ENCODE data around the gene MZT2B.

- TF ChIP-seq EZH2phosphoT487 (IDR thresholded peaks at IDR 0.05; ENCODE audit: insufficient read depth, low read depth), result no peak
- no peak for TF ChIP-seq EZH2 (IDR thresholded peaks at IDR 0.05; ENCODE audit: insufficient read depth, poor library complexity, severe bottlenecking)
These were observed 23.4 kb upstream of the MZT2B start for GRCh38 chr2:130158631-130159030.

All from GM23248 (cell line).